BJ (cell line): ENCODE data around the gene PGF. TPM values are rescaled to one million over a fixed set of nuclear protein-coding genes. Genes with fewer than 3 reads are reported as not detected.

ENCODE experiments used
- CTCF ChIA-PET: fragments of 350-600 bp; formaldehyde crosslinking; extraction: SDS; loops from one replicate; lab custom pipeline; 2021; ENCODE audit warnings: antibody characterized with exemption, inconsistent platforms; lab: Yijun Ruan, JAX
- POLR2A ChIA-PET: fragments of 300-600 bp; sonication (Branson Sonifier 250); formaldehyde crosslinking; extraction: SDS; loops from one replicate; lab custom pipeline; 2021; ENCODE audit warnings: antibody characterized with exemption; lab: Charles Lee
- DNase-seq: peaks from one replicate; pipeline ENCODE4 v3.0.0-alpha.2; 2011; ENCODE audit warnings: low read depth
- H3K27me3 ChIP-seq: 2 replicates; pipeline ENCODE4 v1.6.0; 2011; ENCODE audit warnings: low read length; ENCODE audit not compliant: control insufficient read depth, insufficient read depth
- H3K36me3 ChIP-seq: 2 replicates; pipeline ENCODE4 v1.5.1; 2011; ENCODE audit warnings: low read length; ENCODE audit not compliant: control insufficient read depth, insufficient read depth
- H3K4me3 ChIP-seq: 2 replicates; pipeline ENCODE4 v1.5.1; 2011; ENCODE audit warnings: low read depth, mild to moderate bottlenecking, control low read depth, low read length
- polyA plus RNA-seq: library from polyadenylated mRNA; depleted of rRNA; stranded (reverse); fragments of >200 nt; gene quantifications from 2 replicates; pipeline ENCODE4 v1.2.3, GENCODE V29; 2011
- TF ChIP-seq, protein P1 (sequence below): IDR thresholded peaks from 2 replicates; pipeline ENCODE4 v1.5.1; 2011; ENCODE audit warnings: low read depth, mild to moderate bottlenecking, control low read depth, inconsistent platforms, low read length, moderate library complexity; ENCODE audit not compliant: insufficient read depth

PGF gene
- polyA plus RNA-seq, 1 experiment, result 4.1 TPM

DNA sequence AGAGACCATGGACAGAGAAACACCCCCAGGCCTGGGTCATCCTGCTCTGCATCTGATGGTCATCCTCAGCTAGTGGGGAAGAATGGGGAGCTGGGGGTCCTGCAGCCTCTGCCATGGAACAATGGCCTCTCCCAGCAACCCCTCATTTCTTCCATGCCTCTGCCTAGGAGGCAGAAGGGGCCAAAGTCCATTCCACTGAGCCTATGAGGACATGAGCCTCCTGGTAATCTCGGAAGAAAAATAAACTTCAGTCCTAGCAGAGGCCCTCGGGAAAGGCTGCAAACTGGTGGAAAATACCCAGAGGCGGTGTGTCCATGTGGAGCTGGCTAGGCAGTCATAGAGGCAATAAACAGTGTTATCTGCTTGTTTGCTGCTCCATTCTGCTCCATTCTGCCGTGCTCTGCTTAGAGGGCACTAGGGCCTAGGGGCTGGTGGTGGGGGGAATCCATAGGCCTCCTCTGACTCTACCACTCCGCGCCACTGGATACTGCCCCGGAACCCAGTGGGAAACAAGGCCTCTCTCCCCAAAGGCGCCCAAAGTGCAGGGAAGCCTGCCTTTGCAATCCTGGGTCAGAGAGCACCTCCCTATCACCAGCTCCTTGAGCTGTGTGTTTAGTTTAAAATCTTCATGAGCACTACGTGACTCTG, 4.5 kb downstream of the PGF start:
- Histone ChIP-seq H3K36me3 (peaks cover 2% of the 10 kb centered on the region; the same call in 1 of the 2 replicates), H3K27me3 (no peaks in the 10 kb centered on the region; the same call in none of the 2 replicates), H3K4me3 (no peak overlapping the region)
- TF ChIP-seq, protein P1, sequence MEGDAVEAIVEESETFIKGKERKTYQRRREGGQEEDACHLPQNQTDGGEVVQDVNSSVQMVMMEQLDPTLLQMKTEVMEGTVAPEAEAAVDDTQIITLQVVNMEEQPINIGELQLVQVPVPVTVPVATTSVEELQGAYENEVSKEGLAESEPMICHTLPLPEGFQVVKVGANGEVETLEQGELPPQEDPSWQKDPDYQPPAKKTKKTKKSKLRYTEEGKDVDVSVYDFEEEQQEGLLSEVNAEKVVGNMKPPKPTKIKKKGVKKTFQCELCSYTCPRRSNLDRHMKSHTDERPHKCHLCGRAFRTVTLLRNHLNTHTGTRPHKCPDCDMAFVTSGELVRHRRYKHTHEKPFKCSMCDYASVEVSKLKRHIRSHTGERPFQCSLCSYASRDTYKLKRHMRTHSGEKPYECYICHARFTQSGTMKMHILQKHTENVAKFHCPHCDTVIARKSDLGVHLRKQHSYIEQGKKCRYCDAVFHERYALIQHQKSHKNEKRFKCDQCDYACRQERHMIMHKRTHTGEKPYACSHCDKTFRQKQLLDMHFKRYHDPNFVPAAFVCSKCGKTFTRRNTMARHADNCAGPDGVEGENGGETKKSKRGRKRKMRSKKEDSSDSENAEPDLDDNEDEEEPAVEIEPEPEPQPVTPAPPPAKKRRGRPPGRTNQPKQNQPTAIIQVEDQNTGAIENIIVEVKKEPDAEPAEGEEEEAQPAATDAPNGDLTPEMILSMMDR, result no peak
- ChIA-PET POLR2A (no interaction called here), CTCF (interaction anchor here (0.6 to 5.1 kb wide), 3 partner anchors 8 to 138 kb away, joined by 3 to 29 read pairs (median 14); no protein-coding TSS in a partner anchor)
- DNase-seq, result no peak

DNA sequence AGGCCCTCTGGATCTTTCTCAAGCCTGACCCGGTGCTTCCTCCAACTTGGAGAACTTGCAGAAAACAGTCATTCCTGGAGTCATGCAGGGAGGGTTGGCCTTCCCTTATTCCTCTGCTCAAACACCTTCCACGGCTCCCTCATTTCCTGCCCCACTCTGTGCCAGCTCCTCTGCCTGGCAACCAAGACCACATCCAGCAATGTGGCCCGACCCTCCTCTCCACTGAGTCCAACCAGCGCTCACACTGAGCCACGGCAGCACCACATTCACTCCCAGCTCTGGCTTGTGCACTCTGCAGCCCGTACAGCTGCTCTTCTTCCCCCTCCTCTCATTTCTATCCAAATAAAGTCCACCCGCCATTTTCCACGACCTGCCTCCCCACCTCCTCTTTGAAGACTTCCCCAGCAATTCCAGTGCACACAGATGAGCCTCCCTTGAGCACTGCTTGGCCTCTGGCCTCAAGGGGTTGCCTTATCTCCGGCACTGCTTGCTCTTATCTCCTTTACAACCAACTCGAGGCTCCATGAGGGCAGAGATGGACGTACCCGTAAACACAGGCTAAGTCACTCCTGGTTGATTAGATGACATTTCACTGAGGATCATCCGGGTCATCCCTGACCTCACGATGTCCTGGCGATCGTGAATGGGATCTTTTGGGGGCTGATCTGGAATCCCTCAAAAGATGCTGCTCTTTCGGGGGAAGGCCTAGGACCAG, 5.4 kb downstream of the PGF start:
- no peak for DNase-seq
- ChIA-PET POLR2A (interaction anchor here (0.8 kb wide), 1 partner anchor 39 kb away, joined by 3 read pairs; no protein-coding TSS in a partner anchor), CTCF (interaction anchor here (0.8 to 6.6 kb wide), 2 partner anchors 10 to 139 kb away, joined by 3 to 105 read pairs; no protein-coding TSS in a partner anchor)
- TF ChIP-seq, protein P1, result no peak
- Histone ChIP-seq H3K36me3 (peaks cover 6% of the 10 kb centered on the region), H3K4me3 (no peak overlapping the region), H3K27me3 (no peaks in the 10 kb centered on the region; the same call in 1 of the 2 replicates)

DNA sequence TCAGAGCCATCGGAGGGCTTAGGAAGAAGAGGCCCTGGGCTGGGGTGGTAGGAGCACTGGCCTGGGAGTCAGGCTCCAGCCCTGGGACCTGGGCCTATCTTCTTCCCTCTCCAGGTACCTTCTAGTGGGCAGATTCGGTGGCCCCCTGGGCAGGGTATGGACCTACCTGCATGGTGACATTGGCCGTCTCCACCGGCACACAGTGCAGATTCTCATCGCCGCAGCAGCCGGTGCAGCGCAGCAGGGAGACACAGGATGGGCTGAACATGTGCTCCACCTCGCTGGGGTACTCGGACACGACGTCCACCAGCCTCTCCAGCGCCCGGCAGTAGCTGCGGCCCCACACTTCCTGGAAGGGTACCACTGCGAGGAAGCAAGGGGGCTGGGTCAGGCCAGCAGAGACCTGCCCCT, 6.2 kb downstream of the PGF start:
- POLR2A ChIA-PET, result interaction anchor here (0.8 kb wide), 1 partner anchor 39 kb away, joined by 3 read pairs; no protein-coding TSS in a partner anchor
- DNase-seq, result no peak
- Histone ChIP-seq H3K4me3 (no peak overlapping the region), H3K27me3 (no peaks in the 10 kb centered on the region; the same call in 1 of the 2 replicates), H3K36me3 (peaks cover 6% of the 10 kb centered on the region)
- TF ChIP-seq, protein P1, result no peak
- CTCF ChIA-PET, result interaction anchor here (0.8 to 6.6 kb wide), 3 partner anchors 11 to 140 kb away, joined by 3 to 105 read pairs (median 25); no protein-coding TSS in a partner anchor

DNA sequence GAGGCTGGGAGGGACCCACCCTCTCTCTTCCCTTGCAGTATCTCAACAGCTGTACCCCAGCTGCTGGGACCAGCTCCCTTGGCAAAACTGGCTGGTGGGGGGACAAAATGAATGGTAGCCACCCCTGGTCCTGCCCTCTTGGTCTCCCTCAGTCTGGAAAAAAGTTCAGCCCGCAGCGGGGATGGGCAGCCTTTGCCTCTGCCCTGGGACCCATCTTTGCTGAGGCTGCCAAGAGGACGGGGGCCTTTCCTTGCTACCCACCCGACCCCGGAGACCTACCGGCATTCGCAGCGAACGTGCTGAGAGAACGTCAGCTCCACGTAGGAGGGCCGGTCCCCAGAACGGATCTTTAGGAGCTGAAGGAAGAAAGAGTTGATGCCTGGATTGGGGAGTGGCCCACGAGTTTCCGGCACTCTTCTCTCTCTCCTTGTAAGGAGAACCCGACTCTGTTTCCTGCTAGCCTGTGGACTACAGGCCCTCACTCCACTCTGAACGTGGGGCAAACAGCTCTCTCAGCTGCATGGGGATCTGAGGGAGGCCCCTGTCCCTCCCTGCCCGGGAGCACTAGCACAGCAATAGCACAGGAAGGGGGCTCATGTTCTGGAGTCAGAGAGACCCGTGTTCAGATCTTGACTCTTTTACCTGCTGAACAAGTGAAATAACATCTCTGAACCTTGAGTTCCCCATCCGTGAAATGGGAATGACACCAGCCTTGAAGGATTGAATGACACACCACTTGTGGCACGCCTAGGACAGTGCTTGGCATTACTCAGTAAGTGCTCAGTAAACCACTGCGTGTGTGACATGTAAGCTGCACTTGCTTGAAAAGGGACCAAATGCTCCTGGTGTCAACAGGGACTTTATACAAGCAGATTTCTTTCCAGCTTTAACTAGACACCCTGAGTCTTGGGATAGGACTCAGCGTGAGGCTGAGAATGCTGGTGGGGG, 6.9 kb downstream of the PGF start:
- TF ChIP-seq, protein P1, result no peak
- DNase-seq, result no peak
- H3K27me3 ChIP-seq, result no peaks in the 10 kb centered on the region; the same call in 1 of the 2 replicates
- ChIA-PET CTCF (interaction anchor here (1.1 to 6.6 kb wide), 6 partner anchors 16 to 140 kb away, joined by 4 to 105 read pairs (median 10); no protein-coding TSS in a partner anchor), POLR2A (no interaction called here)
- H3K4me3 ChIP-seq, result no peak overlapping the region; the same call in 1 of the 2 replicates
- H3K36me3 ChIP-seq, result peaks cover 6% of the 10 kb centered on the region
